Measurements from ENCODE around the gene FAM9B. TPM values are rescaled to one million over a fixed set of nuclear protein-coding genes. Genes with fewer than 3 reads are reported as not detected.

FAM9B gene
- total RNA-seq, 2 donors from 2014 or later = not detected

Other genes starting within 250 kb of the FAM9B start
- gene FAM9A, start 232.7 kb downstream of the FAM9B start, total RNA-seq = not detected

Measured in right atrium auricular region (tissue), 2 donors.